OCI-LY7 (cell line): ENCODE data around the gene MCRIP1. TPM values are rescaled to one million over a fixed set of nuclear protein-coding genes. Genes with fewer than 3 reads are reported as not detected.

Experiments used
- BruUV-seq: library from RNA; stranded (reverse); fragments of 400-500 nt; replicated peaks from 2 replicates; lab custom pipeline; 2021; lab: Mats Ljungman, UMichigan
- CTCF ChIA-PET: fragments of 300-600 bp; sonication (Branson Sonifier 250); formaldehyde crosslinking; loops from one replicate; lab custom pipeline; 2022; ENCODE audit warnings: antibody characterized with exemption; ENCODE audit not compliant: unreplicated experiment; lab: Charles Lee
- POLR2A ChIA-PET: fragments of 300-600 bp; sonication (Branson Sonifier 250); formaldehyde crosslinking; loops from one replicate; lab custom pipeline; 2022; ENCODE audit warnings: antibody characterized with exemption; lab: Charles Lee
- DNase-seq: peaks from one replicate; pipeline ENCODE4 v3.0.0-alpha.2; 2015; ENCODE audit warnings: low spot score
- H2AFZ ChIP-seq: fragments of 200-600 bp; sonication (generic), shearing (Covaris generic); 2 replicates; pipeline ENCODE4 v1.6.1; 2014; ENCODE audit warnings: mild to moderate bottlenecking, antibody characterized with exemption, low read length, moderate library complexity
- H3K27ac ChIP-seq: fragments of 200-600 bp; sonication (generic); 2 replicates; pipeline ENCODE4 v1.5.1; 2014; ENCODE audit warnings: mixed run types, low read depth, mild to moderate bottlenecking, moderate library complexity, low read length, inconsistent platforms; ENCODE audit not compliant: poor library complexity, severe bottlenecking
- H3K36me3 ChIP-seq: fragments of 200-600 bp; sonication (generic); 2 replicates; pipeline ENCODE4 v1.6.1; 2014; ENCODE audit warnings: mild to moderate bottlenecking, antibody characterized with exemption, low read length, moderate library complexity, mixed read lengths; ENCODE audit not compliant: insufficient read depth
- H3K4me1 ChIP-seq: fragments of 200-600 bp; sonication (generic); 2 replicates; pipeline ENCODE4 v1.5.1; 2014; ENCODE audit warnings: mild to moderate bottlenecking, low read length; ENCODE audit not compliant: insufficient read depth, poor library complexity, severe bottlenecking
- H3K4me2 ChIP-seq: fragments of 200-600 bp; sonication (generic); 2 replicates; pipeline ENCODE4 v1.6.1; 2014; ENCODE audit warnings: mild to moderate bottlenecking, low read length
- H3K4me3 ChIP-seq: fragments of 200-600 bp; sonication (generic); 2 replicates; pipeline ENCODE4 v1.5.1; 2014; ENCODE audit warnings: mild to moderate bottlenecking, low read depth, low read length; ENCODE audit not compliant: poor library complexity, severe bottlenecking
- H3K79me2 ChIP-seq: fragments of 200-600 bp; sonication (generic); 2 replicates; pipeline ENCODE4 v1.6.1; 2016; ENCODE audit warnings: low read depth, mild to moderate bottlenecking, low read length, moderate library complexity, mixed read lengths; ENCODE audit not compliant: insufficient read depth
- H3K9me2 ChIP-seq: fragments of 200-600 bp; sonication (generic); 2 replicates; pipeline ENCODE4 v1.6.1; 2016; ENCODE audit warnings: mild to moderate bottlenecking, low read length, mixed read lengths; ENCODE audit not compliant: insufficient read depth
- H3K9me3 ChIP-seq: fragments of 200-600 bp; sonication (generic); 2 replicates; pipeline ENCODE4 v1.6.1; 2014; ENCODE audit warnings: mild to moderate bottlenecking, mixed run types, low read length, mixed read lengths
- H4K20me1 ChIP-seq: fragments of 200-600 bp; sonication (generic); 2 replicates; pipeline ENCODE4 v1.6.1; 2014; ENCODE audit warnings: mild to moderate bottlenecking, antibody characterized with exemption, low read length, moderate library complexity, mixed read lengths; ENCODE audit not compliant: insufficient read depth
- CTCF ChIP-seq: fragments of 200-600 bp; sonication (generic); conservative IDR thresholded peaks from 2 replicates; pipeline ENCODE4 v1.5.1; 2014; ENCODE audit warnings: mild to moderate bottlenecking, antibody characterized with exemption, low read length, moderate library complexity, mixed read lengths
- EZH2phosphoT487 ChIP-seq: fragments of 200-600 bp; sonication (generic); IDR thresholded peaks from 2 replicates; pipeline ENCODE4 v1.6.1; 2018; ENCODE audit warnings: low read depth, borderline replicate concordance, mild to moderate bottlenecking, mixed run types, antibody characterized with exemption, low read length, moderate library complexity, mixed read lengths
- intact Hi-C: fragments of 100-400 bp; cut with micrococcal nuclease; formaldehyde crosslinking; loops from one replicate; pipeline ENCODE4 v1.10.0; 2022; ENCODE audit not compliant: unreplicated experiment
- total RNA-seq, 2 experiments: library from RNA; depleted of rRNA in 1 of 2; stranded (reverse); fragments of >200 nt in 1 of 2; shearing (Covaris generic) in 1 of 2; gene quantifications; 2 replicates each; pipeline ENCODE4 v1.2.3, GENCODE V29; 2014 to 2022

MCRIP1 gene
- total RNA-seq, 2 experiments from 2014 or later = 170 to 288 TPM

DNA sequence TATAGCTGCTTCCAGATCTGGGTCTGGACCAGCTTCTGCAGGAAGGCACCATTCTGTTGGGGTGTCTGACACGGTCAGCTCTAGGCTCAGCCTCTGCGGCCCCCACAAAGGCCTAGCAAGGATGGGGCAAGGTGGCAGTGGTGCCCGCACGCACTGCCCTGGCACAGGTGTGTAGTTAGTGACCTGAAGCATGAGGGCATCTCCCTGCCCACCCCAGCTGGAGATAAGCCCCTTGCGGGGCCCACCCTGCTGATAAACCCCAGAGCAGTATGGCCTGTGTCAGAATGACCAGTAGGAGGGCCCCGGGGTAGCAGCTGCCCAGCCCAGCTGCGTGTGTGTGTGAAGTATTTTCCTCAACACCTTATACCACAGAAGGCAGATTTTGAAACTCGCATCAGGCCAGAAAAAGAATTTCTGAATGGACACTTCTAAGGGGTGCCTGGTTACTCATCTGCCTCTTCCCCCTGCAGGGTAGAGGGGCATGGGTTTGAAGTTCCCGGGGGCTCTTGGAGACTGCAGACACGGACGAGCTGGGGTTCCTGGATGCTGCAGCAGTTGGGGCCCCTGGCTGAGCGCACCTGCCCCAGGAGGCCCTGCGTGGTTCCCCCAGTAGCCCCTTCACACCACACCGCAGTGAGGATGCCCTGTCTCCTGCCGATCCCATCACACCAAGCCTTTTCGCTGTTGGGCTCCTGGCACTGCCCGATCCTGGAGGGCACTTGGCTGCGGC, 33.5 kb upstream of the MCRIP1 start:
- no TSS peak for BruUV-seq
- H3K4me3 ChIP-seq = no peak overlapping the region
- intact Hi-C loops = no loop called here
- peak; percentile 40 for DNase-seq
- TF ChIP-seq EZH2phosphoT487 (no peak), CTCF (no peak)
- H3K36me3 ChIP-seq = peaks cover 83% of the 10 kb centered on the region
- POLR2A ChIA-PET = interaction anchor here (1.1 kb wide), 1 partner anchor 26 kb away, joined by 5 read pairs; the partner anchor contains the start of gene ANAPC11
- peak overlapping the region; percentile 61 for H3K27ac ChIP-seq
- no peaks in the 10 kb centered on the region for H3K9me2 ChIP-seq
- peaks cover 47% of the 10 kb centered on the region for H3K79me2 ChIP-seq
- peaks cover 66% of the 10 kb centered on the region for H3K4me1 ChIP-seq
- H3K4me2 ChIP-seq = peak overlapping the region; percentile 23; the same call in 1 of the 2 replicates
- CTCF ChIA-PET = no interaction called here
- H3K9me3 ChIP-seq = no peaks in the 10 kb centered on the region
- peaks cover 5% of the 10 kb centered on the region; the same call in 1 of the 2 replicates for H4K20me1 ChIP-seq
- no peak overlapping the region for H2AFZ ChIP-seq

DNA sequence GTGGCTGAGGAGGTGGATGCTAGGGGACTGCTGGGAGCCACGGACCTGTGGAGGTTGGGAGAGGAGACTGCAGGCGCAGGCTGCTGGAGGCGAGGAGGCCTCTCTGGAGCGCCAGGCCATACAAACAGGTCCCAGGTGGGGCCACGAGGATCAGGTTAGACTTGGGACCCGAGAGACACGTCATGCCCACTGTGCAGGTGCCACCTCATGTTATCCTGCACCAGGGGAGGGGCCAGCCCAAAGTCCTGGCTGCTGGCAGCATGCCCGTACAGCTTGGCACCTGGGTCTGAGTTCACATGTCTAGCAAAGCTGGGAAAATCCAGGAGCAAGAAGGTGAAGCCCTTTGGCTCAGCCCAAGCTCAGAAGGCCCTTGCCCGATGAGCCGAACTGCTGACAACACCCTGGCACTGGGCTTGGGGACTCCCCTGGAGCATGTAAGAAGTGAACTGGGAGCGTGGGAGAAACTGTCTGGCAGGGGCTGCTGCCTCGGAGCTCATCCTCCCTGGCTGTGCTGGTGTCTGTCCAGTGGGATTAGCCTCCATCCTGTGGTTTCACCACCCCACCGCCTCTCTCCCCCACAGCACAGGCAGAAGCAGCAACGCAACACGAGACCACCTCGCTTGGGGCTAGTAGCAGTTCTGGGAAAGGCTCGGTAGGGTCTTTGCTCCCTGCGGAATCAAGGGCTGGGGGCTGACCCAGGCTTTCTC, 32.8 kb upstream of the MCRIP1 start:
- POLR2A ChIA-PET = no interaction called here
- no peak for DNase-seq
- CTCF ChIA-PET = no interaction called here

More for the DNA sequence above, 32.8 kb upstream of the MCRIP1 start:
- TF ChIP-seq EZH2phosphoT487 (no peak), CTCF (no peak)
- H2AFZ ChIP-seq = no peak overlapping the region
- H3K9me2 ChIP-seq = no peaks in the 10 kb centered on the region
- H3K36me3 ChIP-seq = peaks cover 83% of the 10 kb centered on the region
- peaks cover 47% of the 10 kb centered on the region for H3K79me2 ChIP-seq
- no peaks in the 10 kb centered on the region for H3K9me3 ChIP-seq
- peaks cover 5% of the 10 kb centered on the region; the same call in 1 of the 2 replicates for H4K20me1 ChIP-seq
- H3K27ac ChIP-seq = no peak overlapping the region
- BruUV-seq = no TSS peak
- no peak overlapping the region for H3K4me3 ChIP-seq
- H3K4me1 ChIP-seq = peaks cover 66% of the 10 kb centered on the region
- H3K4me2 ChIP-seq = no peak overlapping the region
- intact Hi-C loops = no loop called here
